Measurements from ENCODE around the gene RAB29.

Gene RAB29

DNA sequence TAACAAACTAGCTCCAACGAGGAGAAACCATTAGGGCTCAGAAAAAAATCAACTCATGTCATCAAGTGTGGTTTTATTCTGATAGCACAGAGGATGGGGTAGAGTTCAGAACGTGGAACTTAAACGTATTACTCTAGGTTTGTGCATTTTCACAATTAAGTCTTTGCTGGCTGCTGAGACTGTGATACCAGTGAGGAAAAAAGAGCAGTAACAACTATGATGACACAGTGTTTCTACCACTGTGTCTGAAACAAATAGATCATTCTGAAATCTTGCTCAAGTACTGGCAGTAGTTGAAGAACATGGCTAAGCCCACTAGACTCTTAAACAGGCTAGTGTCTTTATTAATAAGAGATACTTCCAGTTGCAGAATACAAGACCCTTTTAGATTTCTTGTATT lies 56.3 kb downstream of the RAB29 start:
- DNase-seq, result no peak

Data from stimulated activated CD8-positive, alpha-beta memory T cell treated with anti-CD3 and anti-CD28 coated beads, Interleukin-4, amount 100 ng/mL, for 48 hours (primary cell).